WERI-Rb-1 (cell line): Measurements from ENCODE around the gene IKBKE.

Experiments used
- DNase-seq: peaks from one replicate; pipeline ENCODE4 v3.0.0-alpha.2; 2020
- H3K27ac ChIP-seq: fragments of 250-450 bp; sonication (Bioruptor Pico); 2 replicates; pipeline ENCODE4 v1.5.1; 2020; ENCODE audit warnings: mild to moderate bottlenecking, moderate library complexity
- H3K27me3 ChIP-seq: fragments of 250-450 bp; sonication (Bioruptor Pico); 2 replicates; pipeline ENCODE4 v1.5.1; 2021; ENCODE audit warnings: mild to moderate bottlenecking, low read depth, moderate library complexity; ENCODE audit not compliant: insufficient read depth, severe bottlenecking
- H3K36me3 ChIP-seq: fragments of 250-450 bp; sonication (Bioruptor Pico); 2 replicates; pipeline ENCODE4 v1.5.1; 2020; ENCODE audit warnings: mild to moderate bottlenecking, moderate library complexity
- H3K4me3 ChIP-seq: 2 replicates; pipeline ENCODE4 v1.5.1; 2011; ENCODE audit warnings: low read depth, mild to moderate bottlenecking, control low read depth, low read length
- H3K9me3 ChIP-seq: fragments of 250-450 bp; sonication (Bioruptor Pico); 2 replicates; pipeline ENCODE4 v1.5.1; 2021; ENCODE audit warnings: mild to moderate bottlenecking, moderate library complexity; ENCODE audit not compliant: severe bottlenecking
- TF ChIP-seq, protein P1 (sequence below): IDR thresholded peaks from 2 replicates; pipeline ENCODE4 v1.5.1; 2011; ENCODE audit warnings: low read depth, mild to moderate bottlenecking, control low read depth, inconsistent platforms, low read length

Gene IKBKE

DNA sequence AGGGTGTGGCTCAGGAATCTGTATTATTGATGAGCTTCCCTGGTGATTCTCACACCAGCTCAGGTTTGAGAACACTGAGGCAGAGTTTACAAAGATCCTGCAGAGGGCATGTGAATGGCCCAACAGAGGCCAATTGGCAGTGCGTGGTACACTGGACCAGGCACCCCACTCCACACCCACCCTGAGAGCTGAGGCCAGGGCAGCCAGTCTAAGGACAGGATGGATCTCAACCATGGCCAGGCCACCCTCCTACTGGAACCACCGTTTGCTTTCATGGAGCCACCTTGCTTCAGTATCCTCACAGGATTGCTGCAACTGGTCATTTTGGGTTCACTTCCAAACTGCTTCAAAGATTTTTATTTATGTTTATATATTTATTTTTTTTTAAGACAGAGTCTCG is 29.8 kb downstream of the IKBKE start:
- TF ChIP-seq, protein P1, sequence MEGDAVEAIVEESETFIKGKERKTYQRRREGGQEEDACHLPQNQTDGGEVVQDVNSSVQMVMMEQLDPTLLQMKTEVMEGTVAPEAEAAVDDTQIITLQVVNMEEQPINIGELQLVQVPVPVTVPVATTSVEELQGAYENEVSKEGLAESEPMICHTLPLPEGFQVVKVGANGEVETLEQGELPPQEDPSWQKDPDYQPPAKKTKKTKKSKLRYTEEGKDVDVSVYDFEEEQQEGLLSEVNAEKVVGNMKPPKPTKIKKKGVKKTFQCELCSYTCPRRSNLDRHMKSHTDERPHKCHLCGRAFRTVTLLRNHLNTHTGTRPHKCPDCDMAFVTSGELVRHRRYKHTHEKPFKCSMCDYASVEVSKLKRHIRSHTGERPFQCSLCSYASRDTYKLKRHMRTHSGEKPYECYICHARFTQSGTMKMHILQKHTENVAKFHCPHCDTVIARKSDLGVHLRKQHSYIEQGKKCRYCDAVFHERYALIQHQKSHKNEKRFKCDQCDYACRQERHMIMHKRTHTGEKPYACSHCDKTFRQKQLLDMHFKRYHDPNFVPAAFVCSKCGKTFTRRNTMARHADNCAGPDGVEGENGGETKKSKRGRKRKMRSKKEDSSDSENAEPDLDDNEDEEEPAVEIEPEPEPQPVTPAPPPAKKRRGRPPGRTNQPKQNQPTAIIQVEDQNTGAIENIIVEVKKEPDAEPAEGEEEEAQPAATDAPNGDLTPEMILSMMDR: no peak
- H3K27ac ChIP-seq: no peak overlapping the region

DNA sequence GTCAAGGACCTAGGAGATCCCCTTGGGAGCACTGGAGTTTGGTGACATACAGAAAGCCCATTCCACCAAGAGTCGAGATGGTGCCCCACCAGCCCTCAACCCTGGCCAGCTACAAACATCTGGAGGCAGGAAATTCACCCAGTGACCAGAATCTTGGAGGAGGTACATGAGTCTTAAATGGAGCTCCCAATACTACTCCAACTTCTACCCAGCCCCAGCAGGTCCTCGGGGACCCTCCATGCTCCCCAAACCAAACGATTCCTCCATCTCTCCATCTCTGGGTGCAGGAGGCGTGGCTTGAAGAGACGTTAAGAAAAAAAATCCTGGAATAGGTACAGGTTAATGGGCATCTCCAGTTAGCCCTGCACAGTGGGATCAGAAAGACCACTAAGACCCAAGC is 31.6 kb downstream of the IKBKE start:
- no peak for DNase-seq
- H3K36me3 ChIP-seq: no peaks in the 10 kb centered on the region
- H3K27ac ChIP-seq: no peak overlapping the region
- peaks cover 3% of the 10 kb centered on the region for H3K27me3 ChIP-seq
- TF ChIP-seq, protein P1: no peak
- no peaks in the 10 kb centered on the region for H3K9me3 ChIP-seq
- H3K4me3 ChIP-seq: no peak overlapping the region

More for the DNA sequence above, 29.8 kb downstream of the IKBKE start:
- H3K9me3 ChIP-seq: no peaks in the 10 kb centered on the region
- no peak for DNase-seq
- no peak overlapping the region for H3K4me3 ChIP-seq
- no peaks in the 10 kb centered on the region for H3K36me3 ChIP-seq
- H3K27me3 ChIP-seq: no peaks in the 10 kb centered on the region

DNA sequence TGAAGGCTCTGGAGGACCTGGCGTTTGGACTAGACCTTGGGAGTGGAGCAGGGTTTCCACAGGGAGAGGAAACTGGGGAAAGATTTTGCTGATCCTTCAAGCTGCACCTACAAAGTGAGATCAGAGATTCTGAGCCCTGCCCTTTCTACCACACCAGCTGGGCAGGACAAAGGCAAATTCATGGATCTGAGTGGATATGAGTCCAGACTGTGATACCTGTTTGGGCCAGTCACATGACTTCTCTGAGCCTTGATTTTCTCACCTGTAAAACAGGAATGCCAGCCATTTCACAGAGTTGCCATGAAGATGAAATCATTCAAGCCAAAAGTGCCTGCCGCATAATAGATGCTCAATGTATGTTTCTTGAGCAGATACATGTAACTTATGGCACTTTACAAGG is 32.1 kb downstream of the IKBKE start:
- no peaks in the 10 kb centered on the region for H3K9me3 ChIP-seq

DNA sequence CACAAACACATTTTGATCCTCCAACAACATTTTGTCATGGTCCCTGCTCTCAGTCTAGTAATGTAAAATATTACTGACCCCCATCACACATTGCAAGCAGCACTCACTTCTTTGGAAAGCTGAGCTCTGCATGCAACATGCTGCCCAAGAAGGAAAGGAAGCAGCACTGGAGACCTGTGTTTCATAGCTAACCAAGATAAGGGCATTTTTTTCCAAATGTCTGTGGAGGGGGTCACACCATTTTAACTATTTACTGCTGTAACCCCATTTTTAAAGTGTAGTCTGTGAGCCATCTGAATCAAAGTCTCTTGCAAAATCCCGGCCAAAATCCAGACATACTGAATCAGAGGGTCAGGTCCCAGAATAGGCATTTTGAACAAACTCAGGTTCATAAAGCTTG is 32.5 kb downstream of the IKBKE start:
- H3K27me3 ChIP-seq: peaks cover 4% of the 10 kb centered on the region
- TF ChIP-seq, protein P1: no peak
- no peaks in the 10 kb centered on the region for H3K9me3 ChIP-seq
- no peak overlapping the region for H3K27ac ChIP-seq
- H3K36me3 ChIP-seq: no peaks in the 10 kb centered on the region
- no peak for DNase-seq
- no peak overlapping the region for H3K4me3 ChIP-seq

More for the DNA sequence above, 32.1 kb downstream of the IKBKE start:
- Histone ChIP-seq H3K36me3 (no peaks in the 10 kb centered on the region), H3K27ac (no peak overlapping the region), H3K27me3 (peaks cover 3% of the 10 kb centered on the region), H3K4me3 (no peak overlapping the region)
- TF ChIP-seq, protein P1: no peak
- DNase-seq: no peak

DNA sequence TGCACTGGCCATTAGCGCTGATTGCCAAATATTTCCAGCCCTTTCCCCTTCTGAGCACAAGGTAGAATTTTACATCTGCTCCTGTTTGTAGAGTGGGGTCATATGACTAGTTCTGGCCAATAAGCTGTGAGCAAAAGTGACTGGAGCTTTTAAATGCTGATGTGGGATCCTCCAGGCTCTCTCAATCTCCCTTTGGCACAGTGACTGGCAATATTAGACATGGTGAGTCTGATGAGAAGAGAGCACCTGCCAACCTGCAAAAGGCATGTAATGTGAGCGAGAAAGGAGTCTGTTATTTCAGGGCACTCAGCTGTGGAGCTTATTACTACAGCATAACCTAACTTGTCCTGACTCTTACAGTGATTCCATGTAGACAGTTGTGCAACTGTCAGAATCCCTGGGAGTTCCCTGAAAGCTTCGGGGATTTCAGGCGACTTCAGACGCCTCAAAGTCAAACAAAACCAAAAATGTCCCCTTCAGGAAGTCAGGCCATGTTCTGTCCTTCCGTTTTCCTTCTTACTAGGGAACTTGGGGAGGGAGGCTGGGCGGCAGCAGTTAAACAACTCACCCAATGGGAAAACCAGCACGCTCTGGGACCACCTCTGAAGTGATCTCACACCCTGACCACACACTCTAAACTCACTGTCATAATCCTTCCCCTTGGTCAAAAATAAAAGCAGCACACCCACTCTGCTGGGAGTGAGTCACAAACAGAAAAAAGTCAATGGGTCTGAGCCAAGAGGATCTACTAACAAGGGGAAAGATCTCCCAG is 33.5 kb downstream of the IKBKE start:
- H3K27me3 ChIP-seq: peaks cover 10% of the 10 kb centered on the region
- DNase-seq: no peak
- TF ChIP-seq, protein P1: no peak

DNA sequence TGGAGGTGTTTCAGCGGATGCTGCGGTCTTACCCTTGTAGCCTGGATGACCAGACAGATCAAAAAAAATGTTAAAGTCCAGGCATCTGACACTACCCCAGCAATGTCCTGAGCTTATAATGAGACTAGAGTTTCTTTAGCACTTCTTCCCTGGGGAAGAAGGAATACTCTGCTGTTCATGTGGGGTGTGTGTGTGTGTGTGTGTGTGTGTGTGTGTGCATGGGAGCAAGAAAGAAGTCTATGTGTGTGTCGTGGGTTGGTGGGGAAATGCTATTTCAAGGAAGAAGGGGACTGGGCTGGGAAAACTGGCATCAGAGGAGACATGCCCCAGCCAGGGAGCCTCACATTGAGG is 34.1 kb downstream of the IKBKE start:
- DNase-seq: no peak
- no peaks in the 10 kb centered on the region for H3K36me3 ChIP-seq

More for the DNA sequence above, 33.5 kb downstream of the IKBKE start:
- no peak overlapping the region for H3K4me3 ChIP-seq
- H3K36me3 ChIP-seq: no peaks in the 10 kb centered on the region
- no peak overlapping the region for H3K27ac ChIP-seq
- H3K9me3 ChIP-seq: no peaks in the 10 kb centered on the region

More for the DNA sequence above, 34.1 kb downstream of the IKBKE start:
- TF ChIP-seq, protein P1: no peak
- Histone ChIP-seq H3K27me3 (peaks cover 10% of the 10 kb centered on the region), H3K27ac (no peak overlapping the region), H3K4me3 (no peak overlapping the region), H3K9me3 (no peaks in the 10 kb centered on the region)
